ENCODE measurements around the gene VKORC1.

The VKORC1 gene

GRCh38 chr16:31081428-31082351 is 12.9 kb downstream of the VKORC1 start:
- DNase-seq: no peak

DNA sequence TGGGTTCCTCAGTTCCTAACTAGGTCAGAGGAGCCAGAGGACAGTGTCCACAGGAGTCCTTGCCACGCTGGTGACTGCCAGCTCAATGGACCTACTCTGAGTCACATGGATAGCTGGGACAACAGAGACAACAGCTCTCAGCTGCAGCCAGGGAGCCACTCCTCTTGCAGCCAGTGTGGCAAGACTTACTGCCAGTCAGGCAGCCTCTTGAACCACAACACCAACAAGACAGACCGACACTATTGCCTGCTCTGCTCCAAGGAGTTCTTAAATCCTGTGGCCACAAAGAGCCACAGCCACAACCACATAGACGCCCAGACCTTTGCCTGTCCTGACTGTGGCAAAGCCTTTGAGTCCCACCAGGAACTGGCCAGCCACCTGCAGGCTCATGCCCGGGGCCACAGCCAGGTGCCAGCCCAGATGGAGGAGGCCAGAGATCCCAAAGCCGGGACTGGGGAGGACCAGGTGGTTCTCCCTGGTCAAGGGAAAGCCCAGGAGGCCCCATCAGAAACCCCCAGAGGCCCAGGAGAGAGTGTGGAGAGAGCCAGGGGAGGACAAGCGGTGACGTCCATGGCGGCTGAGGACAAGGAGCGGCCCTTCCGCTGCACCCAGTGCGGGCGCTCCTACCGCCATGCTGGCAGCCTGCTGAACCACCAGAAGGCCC is 13.7 kb downstream of the VKORC1 start:
- no peak for DNase-seq

GRCh38 chr16:31080035-31080629 is 14.5 kb downstream of the VKORC1 start:
- no peak for DNase-seq

GRCh38 chr16:31079342-31079944 is 15.2 kb downstream of the VKORC1 start:
- DNase-seq: no peak

DNA sequence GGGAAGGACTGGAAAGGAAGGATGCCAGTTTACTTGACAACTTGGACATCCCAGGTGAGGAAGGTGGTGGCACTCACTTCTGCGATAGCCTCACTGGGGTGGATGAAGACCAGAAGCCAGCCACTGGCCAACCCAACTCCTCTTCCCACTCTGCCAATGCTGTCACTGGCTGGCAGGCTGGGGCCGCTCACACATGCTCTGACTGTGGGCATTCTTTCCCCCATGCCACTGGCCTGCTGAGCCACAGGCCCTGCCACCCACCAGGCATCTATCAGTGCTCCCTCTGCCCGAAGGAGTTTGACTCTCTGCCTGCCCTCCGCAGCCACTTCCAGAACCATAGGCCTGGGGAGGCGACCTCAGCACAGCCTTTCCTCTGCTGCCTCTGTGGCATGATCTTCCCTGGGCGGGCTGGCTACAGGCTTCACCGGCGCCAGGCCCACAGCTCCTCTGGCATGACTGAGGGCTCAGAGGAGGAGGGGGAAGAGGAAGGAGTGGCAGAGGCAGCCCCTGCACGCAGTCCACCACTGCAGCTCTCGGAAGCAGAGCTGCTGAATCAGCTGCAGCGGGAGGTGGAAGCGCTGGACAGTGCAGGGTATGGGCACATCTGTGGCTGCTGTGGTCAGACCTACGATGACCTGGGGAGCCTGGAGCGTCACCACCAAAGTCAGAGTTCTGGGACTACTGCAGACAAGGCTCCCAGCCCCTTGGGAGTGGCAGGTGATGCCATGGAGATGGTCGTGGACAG is 15.8 kb downstream of the VKORC1 start:
- no peak for DNase-seq

GRCh38 chr16:31077592-31078396 is 16.8 kb downstream of the VKORC1 start:
- DNase-seq: no peak

- no peak for DNase-seq
Observed at GRCh38 chr16:31077024-31077423, 17.6 kb downstream of the VKORC1 start.

DNA sequence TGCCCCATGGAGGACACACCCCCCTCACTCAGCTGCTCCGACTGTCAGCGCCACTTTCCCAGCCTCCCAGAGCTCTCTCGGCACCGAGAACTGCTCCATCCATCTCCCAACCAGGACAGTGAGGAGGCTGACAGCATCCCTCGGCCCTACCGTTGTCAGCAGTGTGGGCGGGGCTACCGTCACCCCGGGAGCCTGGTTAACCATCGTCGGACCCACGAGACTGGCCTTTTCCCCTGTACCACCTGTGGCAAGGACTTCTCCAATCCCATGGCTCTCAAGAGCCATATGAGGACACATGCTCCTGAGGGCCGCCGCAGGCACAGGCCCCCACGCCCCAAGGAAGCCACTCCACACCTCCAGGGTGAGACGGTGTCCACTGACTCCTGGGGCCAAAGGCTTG is 18.3 kb downstream of the VKORC1 start:
- DNase-seq: no peak

DNA sequence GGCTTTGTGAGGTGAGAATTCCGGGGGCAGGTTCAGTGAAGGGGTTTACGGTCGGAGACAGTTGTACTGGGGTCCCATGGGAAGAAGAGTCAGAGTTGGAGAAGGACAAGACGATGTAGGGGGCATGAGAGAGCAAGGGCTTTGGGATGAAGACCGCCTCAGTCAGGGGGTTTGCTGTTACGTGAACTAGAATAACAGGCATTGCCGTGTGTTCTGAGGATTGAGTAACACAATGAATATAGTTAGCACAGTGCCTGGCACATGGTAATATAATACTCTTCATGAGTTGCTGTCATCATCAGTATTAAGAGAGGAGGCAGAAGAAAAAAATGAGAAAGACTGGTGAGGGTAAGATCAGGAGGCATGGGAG is 19.8 kb downstream of the VKORC1 start:
- DNase-seq: no peak

GRCh38 chr16:31073970-31074813 is 20.4 kb downstream of the VKORC1 start, which contains the start of the genes ZNF646 and ZNF668:
Gene ZNF646 (plus strand): TSS chr16:31074422. CDS start chr16:31076325, 1,903 bp downstream.
Gene ZNF668 (minus strand): TSS chr16:31074240. CDS start chr16:31064459, 9,781 bp downstream.
- peak; percentile 98 for DNase-seq

DNA sequence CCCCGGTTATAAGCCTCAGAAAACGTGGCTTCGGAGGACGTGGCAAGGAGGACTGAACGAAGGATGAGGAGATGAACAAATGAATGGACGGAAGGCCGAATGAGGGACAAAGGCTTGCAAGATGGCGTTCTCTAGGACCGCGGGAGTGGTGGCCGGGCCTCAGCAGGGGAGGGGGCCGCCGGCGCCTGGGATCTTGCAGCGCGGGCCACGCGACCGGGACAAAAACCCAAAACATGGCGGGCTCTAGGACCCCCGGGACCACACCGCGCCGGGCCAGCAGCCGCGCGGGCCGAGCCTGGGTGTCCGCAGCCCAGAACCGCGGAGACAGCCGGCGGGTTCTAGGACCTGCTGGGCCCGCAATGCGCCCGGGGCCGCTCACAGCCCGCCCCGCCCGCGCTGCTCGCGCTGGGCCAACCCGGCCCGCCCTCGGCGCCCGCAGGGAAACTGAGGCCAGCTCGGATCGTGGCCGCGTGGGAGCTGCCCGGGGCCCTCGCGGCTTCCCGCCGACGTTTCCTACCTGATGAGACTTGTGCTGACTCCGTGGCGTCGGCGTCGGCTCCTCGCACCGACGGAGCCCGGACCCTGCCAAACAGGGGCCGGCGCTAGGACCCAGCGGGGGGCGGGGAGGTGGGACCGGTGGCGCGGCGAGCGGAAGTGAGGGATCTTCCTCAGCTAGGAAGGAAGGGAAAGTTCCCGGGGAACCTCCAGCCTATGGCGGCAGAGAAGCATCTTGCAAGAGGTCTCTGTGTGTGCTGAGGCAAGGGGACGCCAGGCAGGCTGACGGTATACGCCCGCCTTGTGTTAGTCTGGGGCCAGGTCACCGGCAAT is 21.2 kb downstream of the VKORC1 start:
- peak; percentile 78 for DNase-seq

DNA sequence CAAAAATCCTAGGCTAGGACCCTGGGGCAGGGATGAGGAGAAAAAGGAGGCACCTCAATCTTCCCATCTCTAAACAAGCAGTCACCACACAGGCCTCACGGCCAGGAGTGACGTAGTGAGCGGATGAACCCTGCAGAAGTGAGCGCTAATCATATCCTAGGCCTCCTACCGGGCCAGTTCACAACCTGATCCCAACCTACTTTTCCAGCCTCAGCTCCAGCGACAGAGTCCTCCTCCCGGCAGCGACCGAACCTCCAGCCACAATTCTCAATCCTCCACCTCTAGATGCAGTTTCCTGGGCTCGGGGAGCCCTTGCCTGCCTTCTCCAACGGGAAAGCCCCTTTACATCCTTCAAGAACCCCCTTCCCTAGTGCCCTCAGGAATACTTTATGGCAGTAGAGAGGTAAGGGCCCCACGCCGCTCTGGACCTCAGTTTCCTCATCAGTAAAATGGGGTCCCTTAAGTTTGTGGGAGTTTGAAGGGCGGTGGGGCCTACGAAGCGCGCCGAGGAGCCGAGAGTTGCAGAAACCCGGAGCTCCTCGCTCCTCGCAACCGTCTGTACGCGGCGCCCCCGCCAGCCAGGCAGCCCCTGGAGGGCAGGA is 22.0 kb downstream of the VKORC1 start:
- DNase-seq: peak; percentile 13

GRCh38 chr16:31071861-31072260 is 22.7 kb downstream of the VKORC1 start:
- DNase-seq: no peak

DNA sequence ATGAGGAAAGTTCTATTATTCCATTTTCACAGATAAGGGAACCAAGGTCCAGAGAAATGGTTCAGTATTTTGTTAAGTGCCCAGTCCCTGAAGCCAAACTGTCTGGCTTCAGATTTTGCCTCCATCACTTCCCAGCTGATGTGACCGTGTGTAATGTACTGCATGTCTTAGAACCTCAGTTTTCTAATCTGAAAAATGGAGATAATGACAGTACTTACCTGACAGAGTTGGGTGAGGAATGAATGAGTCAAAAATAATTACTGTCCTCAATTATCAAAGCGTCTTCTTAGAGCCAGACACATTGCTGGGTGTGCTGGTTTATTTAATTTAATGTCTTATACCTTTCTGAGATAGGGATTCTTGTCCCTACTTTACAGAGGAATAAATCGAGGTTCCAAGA is 27.3 kb downstream of the VKORC1 start:
- no peak for DNase-seq

DNA sequence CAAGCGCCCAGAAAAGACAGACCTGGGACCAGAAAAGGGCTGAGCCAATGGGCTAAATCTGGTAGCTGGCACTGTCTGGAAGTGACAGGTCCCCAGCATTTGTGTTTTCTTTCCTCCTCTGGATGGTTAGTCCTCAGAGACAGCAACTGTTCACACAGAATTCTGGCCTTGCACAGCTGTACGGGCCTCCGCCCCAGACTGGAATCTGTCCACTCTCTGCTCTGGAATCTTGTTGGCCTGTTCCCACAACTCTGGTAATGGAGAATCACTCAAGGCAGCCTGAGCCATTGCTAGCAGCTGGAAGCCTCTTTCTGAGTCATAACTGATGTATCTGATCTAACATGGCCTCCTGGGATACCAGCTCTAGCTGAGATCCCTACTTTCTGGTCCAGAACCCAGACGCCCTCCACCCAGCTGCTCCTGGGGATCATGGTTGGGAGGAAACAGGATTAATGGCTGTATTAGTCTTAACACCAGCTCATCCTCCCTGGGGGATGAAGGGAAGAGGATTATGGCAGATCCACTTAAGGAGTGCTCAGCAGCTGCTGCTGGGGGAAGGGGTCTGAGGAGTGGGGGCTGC is 29.6 kb downstream of the VKORC1 start:
- no peak for DNase-seq

- DNase-seq: no peak
Observed at GRCh38 chr16:31063843-31064611, 30.6 kb downstream of the VKORC1 start.

DNA sequence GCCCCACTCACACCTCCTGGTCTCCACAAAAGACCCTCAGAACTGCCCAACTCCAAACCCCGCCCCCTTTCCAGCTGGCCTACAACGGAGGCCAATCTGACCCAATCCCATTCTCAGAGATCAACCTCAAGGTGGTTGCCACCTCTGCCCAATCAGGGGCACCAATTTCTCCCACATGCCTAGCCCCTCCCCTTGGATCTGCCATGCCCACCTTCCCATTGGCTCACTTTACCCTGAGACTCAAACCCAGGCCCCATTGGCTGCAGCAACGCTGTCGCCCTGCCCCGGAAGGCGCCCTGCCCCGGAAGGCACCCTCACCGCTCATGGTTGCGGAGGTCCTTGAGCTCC is 31.1 kb downstream of the VKORC1 start:
- no peak for DNase-seq

DNA sequence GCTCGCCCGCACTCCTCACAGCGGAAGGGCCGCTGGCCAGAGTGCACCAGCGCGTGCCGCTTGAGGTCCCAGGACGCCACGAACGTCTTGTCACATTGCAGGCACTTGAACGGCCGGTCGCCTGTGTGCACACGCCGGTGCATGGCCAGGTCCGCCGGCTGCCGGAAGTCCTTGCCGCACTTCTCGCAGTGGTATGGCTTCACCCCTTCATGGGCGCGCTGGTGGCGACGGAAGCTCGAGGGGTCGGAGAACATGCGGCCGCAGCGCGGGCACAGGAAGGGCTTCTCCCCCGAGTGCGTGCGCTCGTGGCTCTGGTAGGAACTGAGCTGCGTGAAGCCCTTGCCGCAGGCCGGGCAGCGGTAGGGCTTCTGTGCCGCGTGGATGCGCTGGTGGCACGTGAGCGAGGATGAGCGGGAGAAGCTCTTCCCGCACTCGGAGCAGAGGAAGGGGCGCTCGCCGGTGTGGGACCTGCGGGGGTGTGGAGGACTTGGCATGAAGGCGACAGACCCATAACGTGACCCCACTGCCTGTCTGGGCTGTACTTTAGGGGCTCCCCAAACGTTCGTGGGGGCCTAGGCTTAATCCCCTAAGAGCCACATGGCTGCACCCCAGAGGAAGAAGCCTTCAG is 32.7 kb downstream of the VKORC1 start:
- DNase-seq: no peak
